ENCODE results near the gene LAPTM5.
A peak's percentile ranks its signal among the peaks of the same experiment; 100 is the strongest.
"Not testable (repeated sequence)": the region's sequence is repeated elsewhere in the genome, so short reads cannot be mapped to it uniquely, and the experiment has no call there.

LAPTM5 gene

DNA sequence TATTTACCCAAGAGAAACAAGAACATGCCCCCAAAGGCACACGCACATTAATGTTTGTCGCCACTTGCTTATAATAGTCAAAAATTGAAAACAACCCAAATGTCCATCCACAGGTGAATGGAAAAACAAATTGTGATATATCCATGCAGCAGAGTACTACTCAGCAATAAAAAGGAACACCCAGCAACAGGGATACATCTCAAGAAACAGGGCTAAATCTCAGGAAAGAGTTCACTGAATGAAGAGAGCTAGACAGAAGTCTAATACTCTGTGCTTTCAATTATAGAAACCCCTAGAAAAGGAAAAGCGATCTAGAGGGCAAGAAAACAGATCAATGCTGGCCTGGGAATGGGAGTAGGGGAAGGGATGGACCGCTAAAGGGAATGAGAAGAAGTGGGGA is 36.7 kb upstream of the LAPTM5 start:
- H3K4me3 ChIP-seq (ENCODE audit: low read depth, low read length), result no peak overlapping the region
- DNase-seq (ENCODE audit: low read depth), result no peak
- TF ChIP-seq, protein P1, sequence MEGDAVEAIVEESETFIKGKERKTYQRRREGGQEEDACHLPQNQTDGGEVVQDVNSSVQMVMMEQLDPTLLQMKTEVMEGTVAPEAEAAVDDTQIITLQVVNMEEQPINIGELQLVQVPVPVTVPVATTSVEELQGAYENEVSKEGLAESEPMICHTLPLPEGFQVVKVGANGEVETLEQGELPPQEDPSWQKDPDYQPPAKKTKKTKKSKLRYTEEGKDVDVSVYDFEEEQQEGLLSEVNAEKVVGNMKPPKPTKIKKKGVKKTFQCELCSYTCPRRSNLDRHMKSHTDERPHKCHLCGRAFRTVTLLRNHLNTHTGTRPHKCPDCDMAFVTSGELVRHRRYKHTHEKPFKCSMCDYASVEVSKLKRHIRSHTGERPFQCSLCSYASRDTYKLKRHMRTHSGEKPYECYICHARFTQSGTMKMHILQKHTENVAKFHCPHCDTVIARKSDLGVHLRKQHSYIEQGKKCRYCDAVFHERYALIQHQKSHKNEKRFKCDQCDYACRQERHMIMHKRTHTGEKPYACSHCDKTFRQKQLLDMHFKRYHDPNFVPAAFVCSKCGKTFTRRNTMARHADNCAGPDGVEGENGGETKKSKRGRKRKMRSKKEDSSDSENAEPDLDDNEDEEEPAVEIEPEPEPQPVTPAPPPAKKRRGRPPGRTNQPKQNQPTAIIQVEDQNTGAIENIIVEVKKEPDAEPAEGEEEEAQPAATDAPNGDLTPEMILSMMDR (IDR thresholded peaks at IDR 0.05; ENCODE audit: low read depth, low read length), result no peak
- no peak for TF ChIP-seq POLR2A (IDR thresholded peaks at IDR 0.05; ENCODE audit: extremely low read depth, insufficient read length)
- TF ChIP-seq MYC (IDR thresholded peaks at IDR 0.05; ENCODE audit: low read depth, low read length), result no peak
- TF ChIP-seq, protein P2, sequence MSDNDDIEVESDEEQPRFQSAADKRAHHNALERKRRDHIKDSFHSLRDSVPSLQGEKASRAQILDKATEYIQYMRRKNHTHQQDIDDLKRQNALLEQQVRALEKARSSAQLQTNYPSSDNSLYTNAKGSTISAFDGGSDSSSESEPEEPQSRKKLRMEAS (IDR thresholded peaks at IDR 0.05; ENCODE audit: low read depth, low read length), result no peak

DNA sequence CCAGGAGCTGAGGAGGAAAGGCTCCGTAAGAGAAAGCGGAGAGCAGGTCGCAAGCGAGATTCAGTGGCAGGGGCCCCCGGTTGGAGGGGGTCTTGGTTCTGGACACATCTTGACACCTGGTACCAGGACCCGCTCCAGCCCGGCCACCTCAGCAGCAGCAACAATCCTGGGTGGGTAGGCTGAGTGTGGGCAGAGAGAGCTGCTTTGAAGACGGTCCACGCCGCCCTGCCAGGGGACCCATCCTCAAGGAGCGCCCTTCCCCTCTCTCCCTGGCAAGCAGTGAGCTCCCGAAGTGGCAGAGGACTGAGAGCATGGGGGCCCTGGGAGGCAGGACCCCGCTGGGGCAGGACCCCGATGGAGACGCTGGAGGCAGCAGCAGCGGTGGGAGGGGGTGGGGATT is 35.6 kb upstream of the LAPTM5 start:
- no peak overlapping the region for H3K4me3 ChIP-seq (ENCODE audit: low read depth, low read length)
- TF ChIP-seq POLR2A (IDR thresholded peaks at IDR 0.05; ENCODE audit: extremely low read depth, insufficient read length) (no peak), MYC (IDR thresholded peaks at IDR 0.05; ENCODE audit: low read depth, low read length) (no peak)
- TF ChIP-seq, protein P1 (IDR thresholded peaks at IDR 0.05; ENCODE audit: low read depth, low read length), result no peak
- TF ChIP-seq, protein P2 (IDR thresholded peaks at IDR 0.05; ENCODE audit: low read depth, low read length), result no peak
- DNase-seq (ENCODE audit: low read depth), result no peak

DNA sequence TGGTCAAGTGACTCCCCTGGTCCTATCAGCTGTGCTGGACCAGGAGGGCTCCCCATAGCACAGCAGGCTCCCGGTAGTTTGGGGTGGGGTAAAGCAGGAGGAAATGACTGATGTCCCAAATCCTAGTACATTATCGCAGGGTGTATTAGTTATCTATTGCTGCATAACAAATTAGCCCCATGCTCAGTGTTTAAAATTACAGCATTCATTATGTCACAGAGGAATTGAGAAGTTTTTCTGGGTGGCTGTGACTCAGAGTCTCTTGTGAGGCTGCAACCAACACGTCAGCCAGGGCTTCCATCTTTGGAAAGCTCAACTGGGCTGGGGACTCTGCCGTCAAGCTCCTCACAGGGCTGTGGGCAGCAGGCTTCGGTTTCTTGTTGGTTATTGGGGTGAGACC is 34.3 kb upstream of the LAPTM5 start:
- no peak overlapping the region for H3K4me3 ChIP-seq (ENCODE audit: low read depth, low read length)
- TF ChIP-seq MYC (IDR thresholded peaks at IDR 0.05; ENCODE audit: low read depth, low read length) (no peak), POLR2A (IDR thresholded peaks at IDR 0.05; ENCODE audit: extremely low read depth, insufficient read length) (no peak)
- TF ChIP-seq, protein P1 (IDR thresholded peaks at IDR 0.05; ENCODE audit: low read depth, low read length), result no peak
- TF ChIP-seq, protein P2 (IDR thresholded peaks at IDR 0.05; ENCODE audit: low read depth, low read length), result no peak
- no peak for DNase-seq (ENCODE audit: low read depth)

DNA sequence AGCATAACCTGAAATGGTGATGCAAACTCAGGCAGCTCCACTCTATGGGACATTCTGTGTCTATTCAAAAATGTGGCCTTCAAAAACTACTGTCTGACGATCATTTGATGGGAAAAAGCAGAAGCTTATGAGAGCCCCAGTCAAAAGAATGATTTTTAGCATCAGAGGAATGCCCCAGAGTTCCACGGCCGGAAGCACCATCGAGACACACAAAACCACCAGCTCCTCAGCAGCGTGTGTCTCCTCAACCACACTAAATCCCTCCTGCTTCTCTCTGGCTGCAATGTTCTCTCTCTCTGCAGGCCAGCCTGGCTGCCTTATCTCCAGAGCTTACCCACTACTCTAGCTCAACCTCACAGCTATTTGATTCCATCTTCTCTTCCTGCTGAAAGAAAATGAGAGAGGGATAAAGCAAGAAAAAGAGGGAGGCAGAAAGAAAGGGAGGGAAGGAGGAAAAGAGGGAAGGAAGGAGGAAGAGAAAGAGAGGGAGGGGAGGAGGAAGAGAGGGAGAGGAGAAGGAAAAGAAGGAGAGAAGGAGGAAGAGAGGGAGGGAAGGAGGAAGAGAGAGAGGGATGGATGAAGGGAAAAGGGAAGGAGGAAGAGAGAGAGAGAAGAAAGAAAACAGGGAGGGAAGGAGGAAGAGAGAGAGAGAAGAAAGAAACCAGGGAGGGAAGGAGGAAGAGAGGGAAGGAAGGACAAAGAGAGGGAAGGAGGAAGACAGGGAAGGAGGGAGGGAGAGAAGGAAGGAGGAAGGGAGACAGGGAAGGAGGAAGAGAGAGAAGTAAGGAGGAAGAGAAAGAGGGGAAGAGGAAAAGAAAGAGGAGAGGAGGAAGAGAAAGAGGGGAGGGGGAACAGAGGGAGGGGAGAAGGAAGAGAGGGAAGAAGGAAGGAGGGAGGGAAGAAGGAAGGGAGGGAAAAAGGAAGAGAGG is 33.5 kb upstream of the LAPTM5 start:
- no peak for TF ChIP-seq MYC (IDR thresholded peaks at IDR 0.05; ENCODE audit: low read depth, low read length)
- TF ChIP-seq, protein P2 (IDR thresholded peaks at IDR 0.05; ENCODE audit: low read depth, low read length), result no peak
- TF ChIP-seq POLR2A (IDR thresholded peaks at IDR 0.05; ENCODE audit: extremely low read depth, insufficient read length), result no peak
- TF ChIP-seq, protein P1 (IDR thresholded peaks at IDR 0.05; ENCODE audit: low read depth, low read length), result no peak
- peak; percentile 51 for DNase-seq (ENCODE audit: low read depth)
- H3K4me3 ChIP-seq (ENCODE audit: low read depth, low read length), result no peak overlapping the region

DNA sequence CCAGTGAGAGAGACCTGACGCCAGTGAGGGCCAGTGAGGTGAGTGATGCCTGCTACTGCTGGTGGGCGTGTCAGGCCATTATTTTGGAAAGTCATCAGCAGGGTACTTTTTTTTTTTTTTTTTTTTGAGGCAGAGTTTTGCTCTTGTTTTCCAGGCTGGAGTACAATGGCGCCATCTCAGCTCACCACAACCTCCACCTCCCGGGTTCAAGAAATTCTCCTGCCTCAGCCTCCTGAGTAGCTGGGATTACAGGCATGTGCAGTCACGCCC is 32.6 kb upstream of the LAPTM5 start:
- DNase-seq (ENCODE audit: low read depth); H3K4me3 ChIP-seq (ENCODE audit: low read depth, low read length): not testable (repeated sequence)

DNA sequence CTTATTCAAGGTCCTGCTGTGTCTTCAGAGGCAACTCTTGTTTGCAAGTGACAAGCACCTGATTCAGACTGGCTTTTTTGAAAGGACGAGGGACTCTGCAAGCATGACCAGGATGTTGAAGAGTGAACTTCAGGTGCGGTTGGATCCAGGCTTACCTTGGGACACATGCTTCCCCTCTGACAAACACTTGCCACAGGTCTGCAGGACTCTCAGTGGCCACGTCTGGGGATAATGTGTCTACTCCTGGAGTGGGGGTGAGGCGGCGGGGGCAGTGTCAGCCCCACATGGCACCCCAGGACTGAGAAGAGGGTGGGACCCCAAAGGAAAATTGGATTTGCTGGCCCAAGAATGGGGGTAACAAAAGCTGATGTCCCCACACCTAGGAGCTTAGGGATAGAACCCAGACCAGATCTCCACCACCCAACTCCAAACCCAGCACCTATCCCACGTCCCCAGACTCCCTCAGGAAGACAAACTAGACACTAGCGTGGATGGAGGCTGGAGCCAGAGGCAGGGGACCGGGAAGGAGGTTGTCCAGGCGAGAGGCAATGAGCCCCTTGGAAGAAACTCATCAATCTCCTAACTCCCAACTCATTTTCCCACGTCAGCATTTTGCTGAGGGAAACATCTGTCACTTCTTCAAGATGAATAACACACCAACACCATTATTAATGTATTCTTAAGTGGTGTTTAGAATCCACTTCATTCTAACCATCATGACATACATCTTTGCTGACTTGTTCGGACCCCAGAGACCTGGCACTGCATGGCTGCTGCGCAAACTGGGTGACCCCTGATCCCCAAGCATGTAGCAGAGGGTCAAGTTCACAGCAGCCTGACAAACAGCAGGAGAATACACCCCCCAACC is 32.0 kb upstream of the LAPTM5 start:
- DNase-seq (ENCODE audit: low read depth), result no peak
- TF ChIP-seq, protein P2 (IDR thresholded peaks at IDR 0.05; ENCODE audit: low read depth, low read length), result no peak
- no peak for TF ChIP-seq POLR2A (IDR thresholded peaks at IDR 0.05; ENCODE audit: extremely low read depth, insufficient read length)
- no peak for TF ChIP-seq MYC (IDR thresholded peaks at IDR 0.05; ENCODE audit: low read depth, low read length)
- TF ChIP-seq, protein P1 (IDR thresholded peaks at IDR 0.05; ENCODE audit: low read depth, low read length), result no peak

More for the DNA sequence above, 32.0 kb upstream of the LAPTM5 start:
- no peak overlapping the region for H3K4me3 ChIP-seq (ENCODE audit: low read depth, low read length)
